HG03520 (cell line): ENCODE data around the gene INSYN2A.

Experiments used
- ATAC-seq: cut with Tn5 transposase; IDR thresholded peaks from one replicate; pipeline ENCODE4 v1.9.1; 2021; ENCODE audit warnings: mild to moderate bottlenecking, moderate library complexity; ENCODE audit not compliant: unreplicated experiment

The INSYN2A gene, protein sequence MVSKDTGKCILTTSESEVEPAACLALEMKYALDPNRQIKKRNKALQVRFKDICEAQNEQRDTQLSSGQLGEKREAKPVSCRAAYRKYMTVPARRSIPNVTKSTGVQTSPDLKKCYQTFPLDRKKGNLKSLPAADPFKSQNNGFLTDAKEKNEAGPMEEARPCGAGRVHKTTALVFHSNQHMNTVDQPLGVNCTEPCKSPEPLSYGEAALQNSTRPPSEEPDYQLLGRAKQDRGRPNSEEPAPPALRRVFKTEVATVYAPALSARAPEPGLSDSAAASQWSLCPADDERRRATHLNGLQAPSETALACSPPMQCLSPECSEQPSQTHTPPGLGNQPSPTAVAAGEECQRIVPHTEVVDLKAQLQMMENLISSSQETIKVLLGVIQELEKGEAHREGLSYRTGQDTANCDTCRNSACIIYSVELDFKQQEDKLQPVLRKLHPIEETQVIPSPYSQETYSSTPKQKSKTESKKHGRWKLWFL

GRCh38 chr10:127196282-127197153 is at the start of gene INSYN2A:
TSS of gene INSYN2A (minus strand) at chr10:127196591. CDS start at chr10:127176395, 20,196 bp downstream.
- ATAC-seq, result no peak

GRCh38 chr10:127245456-127245855 is 49.1 kb upstream of the INSYN2A start:
- ATAC-seq, result no peak

- no peak for ATAC-seq
Measured at GRCh38 chr10:127243490-127244272, 47.3 kb upstream of the INSYN2A start.

GRCh38 chr10:127242914-127243313 is 46.5 kb upstream of the INSYN2A start:
- ATAC-seq, result no peak

DNA sequence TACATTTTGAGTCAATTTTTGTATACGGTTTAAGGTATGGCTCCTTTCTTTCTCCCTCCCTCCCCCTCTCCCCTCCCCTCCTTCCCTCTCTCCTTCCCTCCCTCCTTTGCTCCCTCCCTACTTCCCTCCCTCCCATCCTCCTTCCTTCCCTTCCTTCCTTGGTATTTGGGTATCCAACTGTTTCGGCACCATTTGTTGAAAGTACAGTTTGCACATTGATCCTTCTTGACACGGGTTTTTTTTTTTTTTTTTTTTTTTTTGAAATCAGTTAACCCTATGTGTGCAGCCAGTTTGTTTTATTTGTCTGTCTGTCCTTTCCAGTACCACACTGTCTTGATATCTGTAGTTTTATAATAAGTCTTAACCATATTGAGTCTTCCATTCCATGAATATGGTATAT is 39.9 kb upstream of the INSYN2A start:
- no peak for ATAC-seq

GRCh38 chr10:127234306-127234800 is 38.0 kb upstream of the INSYN2A start:
- no peak for ATAC-seq

GRCh38 chr10:127228195-127228787 is 31.9 kb upstream of the INSYN2A start:
- ATAC-seq, result no peak

DNA sequence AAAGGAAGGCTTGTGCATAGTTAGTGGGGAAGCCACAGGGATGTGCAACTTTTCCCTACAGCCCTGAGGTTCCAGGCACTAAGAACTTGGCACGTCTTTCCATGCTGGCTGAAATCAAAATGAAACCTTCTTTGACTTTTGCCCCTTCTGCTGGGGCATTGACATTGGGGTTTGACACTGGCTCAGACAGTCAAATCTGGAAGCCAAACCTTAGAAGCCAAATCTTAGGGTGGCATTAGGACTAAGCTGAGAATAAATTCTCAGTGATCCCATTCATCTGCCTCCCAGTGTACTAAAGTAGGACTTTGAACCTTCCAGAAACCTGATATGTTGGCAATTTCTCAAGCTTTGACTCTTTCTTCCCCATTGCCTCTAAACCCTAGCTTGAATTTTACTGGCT is 31.3 kb upstream of the INSYN2A start:
- ATAC-seq, result no peak

GRCh38 chr10:127227027-127227426 is 30.6 kb upstream of the INSYN2A start:
- no peak for ATAC-seq

GRCh38 chr10:127221281-127221680 is 24.9 kb upstream of the INSYN2A start:
- ATAC-seq, result no peak

GRCh38 chr10:127218658-127219057 is 22.3 kb upstream of the INSYN2A start:
- ATAC-seq, result no peak

DNA sequence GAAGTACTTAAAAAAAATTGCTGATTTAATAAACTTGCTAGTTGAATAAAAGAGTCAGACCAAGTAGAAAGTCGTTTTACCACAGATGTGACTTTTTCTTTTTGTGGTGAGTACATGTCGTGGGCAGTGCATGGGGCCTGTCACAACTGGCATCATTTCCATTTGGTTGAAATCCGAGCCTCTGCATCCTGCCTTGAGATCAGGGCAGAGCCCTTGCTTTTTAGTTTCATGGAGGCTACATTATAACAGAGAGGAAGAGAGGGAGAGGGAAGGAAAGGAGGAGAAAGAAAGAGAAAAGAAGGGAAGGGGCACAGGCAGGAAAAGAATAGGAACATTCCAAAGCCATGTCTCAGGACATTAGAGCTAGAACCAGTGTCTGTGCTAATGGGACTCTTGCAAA is 20.4 kb upstream of the INSYN2A start:
- no peak for ATAC-seq

DNA sequence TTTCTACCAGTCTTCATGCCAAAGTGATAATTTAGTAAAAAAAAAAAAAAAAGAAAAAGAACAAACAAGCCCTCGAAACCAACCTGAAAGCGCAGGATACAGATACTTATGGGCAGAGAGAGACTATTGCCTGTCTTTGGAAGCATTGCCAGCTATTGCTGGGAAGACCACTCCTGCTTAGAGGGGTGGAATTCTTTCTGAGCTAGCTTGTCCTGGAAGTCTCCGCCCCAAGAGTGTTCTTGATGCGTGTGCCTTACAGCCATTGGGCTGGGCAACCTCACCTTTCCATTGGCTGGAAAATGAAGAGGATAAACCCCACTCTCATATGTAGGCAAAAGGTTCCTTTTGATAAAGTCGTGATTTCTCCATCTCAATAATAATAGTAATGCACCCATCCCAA is 19.9 kb upstream of the INSYN2A start:
- ATAC-seq, result no peak

- ATAC-seq, result no peak
Measured at GRCh38 chr10:127215866-127216265, 19.5 kb upstream of the INSYN2A start.

DNA sequence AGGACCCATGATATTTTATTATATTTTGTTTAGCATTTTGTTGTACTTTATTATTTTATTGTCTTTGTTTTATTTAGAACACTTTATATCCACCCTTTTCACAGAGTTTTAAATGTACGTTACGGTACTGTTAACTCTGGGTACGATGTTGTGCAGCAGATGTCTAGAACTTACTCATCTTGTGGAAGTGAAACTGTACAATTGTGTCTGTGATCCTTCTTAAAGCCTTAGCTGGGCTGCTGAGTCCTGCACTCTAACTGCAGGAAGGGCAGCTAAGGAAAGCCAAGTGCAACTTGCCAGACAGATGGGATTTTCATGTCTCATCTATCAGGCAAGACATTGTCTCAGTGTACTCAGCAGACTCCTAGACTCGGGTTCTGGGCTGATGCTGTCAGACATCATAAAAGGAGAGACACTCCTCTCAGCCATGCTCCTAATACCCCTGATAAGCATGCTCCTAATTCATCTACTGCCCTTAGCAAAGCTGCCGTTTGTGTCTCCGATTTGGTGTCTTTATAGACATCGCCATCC is 14.6 kb upstream of the INSYN2A start:
- no peak for ATAC-seq

GRCh38 chr10:127207081-127207480 is 10.7 kb upstream of the INSYN2A start:
- no peak for ATAC-seq

DNA sequence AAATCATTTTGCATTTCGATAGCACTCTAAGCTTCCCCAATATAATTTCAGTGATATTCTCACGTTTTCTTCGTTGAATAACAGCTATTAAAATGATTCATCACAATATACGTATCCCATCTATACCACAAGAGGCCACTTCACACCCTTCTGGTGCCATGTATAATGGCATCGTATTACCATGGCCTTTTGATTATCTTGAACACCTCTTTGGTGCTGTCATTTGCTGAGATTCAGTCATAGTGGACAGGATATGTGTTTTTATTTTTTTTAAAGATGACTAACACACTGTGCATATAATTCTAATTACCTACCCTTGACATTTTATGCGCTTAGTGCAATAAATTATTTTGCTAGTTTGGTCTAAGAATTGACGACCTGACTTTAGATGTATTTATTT is 6.7 kb upstream of the INSYN2A start:
- ATAC-seq, result no peak

DNA sequence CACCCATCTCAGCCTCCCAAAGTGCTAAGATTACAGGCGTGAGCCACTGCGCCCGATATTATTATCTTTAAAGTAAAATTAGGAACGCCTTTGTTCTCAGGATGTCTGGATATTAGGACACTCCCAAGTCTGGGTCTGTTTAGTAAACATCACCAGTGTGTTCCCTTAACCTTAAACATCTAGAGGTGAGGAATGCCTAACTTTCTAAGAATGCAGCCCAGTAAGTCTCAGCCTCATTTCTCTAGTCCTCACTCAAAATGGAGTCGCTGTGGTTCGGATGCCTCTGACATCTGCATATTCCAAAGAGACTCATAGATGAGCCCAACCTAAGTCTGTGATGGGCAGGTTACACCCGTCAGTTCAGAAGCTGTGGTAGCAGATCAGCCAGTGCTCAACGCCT is 4.3 kb upstream of the INSYN2A start:
- no peak for ATAC-seq

DNA sequence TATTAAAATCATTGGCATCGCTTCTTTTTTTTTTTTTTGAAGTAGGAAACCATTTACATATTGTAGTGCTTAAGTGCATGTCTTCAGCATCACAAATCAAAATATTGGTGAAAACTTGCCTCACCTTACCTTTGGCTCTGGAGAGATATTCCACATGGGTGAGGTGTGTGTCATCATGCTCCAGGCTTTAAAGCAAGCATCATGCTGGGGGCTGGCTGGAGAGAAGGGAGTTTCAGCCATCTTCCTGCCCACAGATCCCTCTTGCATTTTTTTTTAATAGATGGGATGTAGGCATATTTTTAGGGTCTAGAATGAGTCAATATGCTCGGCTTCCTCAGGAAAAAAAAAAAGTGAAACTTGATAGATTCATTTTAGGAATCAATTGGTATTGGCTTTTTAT is 2.3 kb upstream of the INSYN2A start:
- ATAC-seq, result no peak

DNA sequence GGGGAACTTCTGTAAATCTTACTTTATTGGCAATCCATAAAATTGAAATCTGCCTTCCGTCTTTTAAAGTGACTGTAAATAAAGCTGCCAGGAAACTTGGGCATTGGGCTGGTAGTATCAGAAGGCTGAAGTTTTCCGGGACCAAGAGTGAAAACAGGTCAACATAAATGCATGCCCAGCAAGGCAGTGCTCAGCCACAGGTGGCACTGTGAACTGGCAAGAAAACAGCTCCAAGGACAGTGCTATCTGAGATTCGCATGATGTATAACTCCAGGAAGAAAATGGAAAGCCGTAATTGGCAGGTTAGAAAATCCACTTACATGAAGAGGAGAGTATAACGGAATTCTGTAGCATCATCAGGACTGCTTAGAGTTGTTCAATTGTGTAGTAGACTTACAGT is 1.9 kb upstream of the INSYN2A start:
- ATAC-seq, result no peak

GRCh38 chr10:127197154-127197432 is 702 bp upstream of the INSYN2A start:
- no peak for ATAC-seq
